GM18511 (cell line): Measurements from ENCODE around the gene SLC16A3.
"Not testable (repeated sequence)": the region's sequence is repeated elsewhere in the genome, so short reads cannot be mapped to it uniquely, and the experiment has no call there.

Experiments used
- ATAC-seq: cut with Tn5 transposase; IDR thresholded peaks from one replicate; pipeline ENCODE4 v1.9.1; 2021; ENCODE audit warnings: mild to moderate bottlenecking, moderate library complexity; ENCODE audit not compliant: unreplicated experiment

SLC16A3 gene

GRCh38 chr17:82245134-82246039 lies 16.5 kb downstream of the SLC16A3 start:
- no peak for ATAC-seq

- ATAC-seq: no peak
Observed at GRCh38 chr17:82246040-82246364, 17.2 kb downstream of the SLC16A3 start.

GRCh38 chr17:82246365-82247181 lies 17.7 kb downstream of the SLC16A3 start:
- ATAC-seq: no peak

GRCh38 chr17:82247182-82247823 lies 18.5 kb downstream of the SLC16A3 start:
- no peak for ATAC-seq

- ATAC-seq: no peak
Observed at GRCh38 chr17:82247856-82248671, 19.2 kb downstream of the SLC16A3 start.

- no peak for ATAC-seq
Observed at GRCh38 chr17:82248815-82249674, 20.2 kb downstream of the SLC16A3 start.

- no peak for ATAC-seq
Observed at GRCh38 chr17:82249896-82250581, 21.2 kb downstream of the SLC16A3 start.

GRCh38 chr17:82250868-82251500 lies 22.1 kb downstream of the SLC16A3 start:
- no peak for ATAC-seq

GRCh38 chr17:82252511-82253178 lies 23.8 kb downstream of the SLC16A3 start:
- ATAC-seq: no peak

- ATAC-seq: no peak
Observed at GRCh38 chr17:82253179-82253544, 24.3 kb downstream of the SLC16A3 start.

GRCh38 chr17:82254096-82254495 lies 25.3 kb downstream of the SLC16A3 start:
- ATAC-seq: not testable (repeated sequence)

GRCh38 chr17:82254746-82255145 lies 25.9 kb downstream of the SLC16A3 start:
- ATAC-seq: not testable (repeated sequence)

- no peak for ATAC-seq
Observed at GRCh38 chr17:82255402-82255972, 26.6 kb downstream of the SLC16A3 start.

GRCh38 chr17:82256242-82256885 lies 27.5 kb downstream of the SLC16A3 start:
- no peak for ATAC-seq

GRCh38 chr17:82257473-82257872 lies 28.6 kb downstream of the SLC16A3 start:
- ATAC-seq: no peak

- no peak for ATAC-seq
Observed at GRCh38 chr17:82258555-82258954, 29.7 kb downstream of the SLC16A3 start.
